ENCODE results near the gene E2F1.
A peak's percentile ranks its signal among the peaks of the same experiment; 100 is the strongest.

The E2F1 gene

DNA sequence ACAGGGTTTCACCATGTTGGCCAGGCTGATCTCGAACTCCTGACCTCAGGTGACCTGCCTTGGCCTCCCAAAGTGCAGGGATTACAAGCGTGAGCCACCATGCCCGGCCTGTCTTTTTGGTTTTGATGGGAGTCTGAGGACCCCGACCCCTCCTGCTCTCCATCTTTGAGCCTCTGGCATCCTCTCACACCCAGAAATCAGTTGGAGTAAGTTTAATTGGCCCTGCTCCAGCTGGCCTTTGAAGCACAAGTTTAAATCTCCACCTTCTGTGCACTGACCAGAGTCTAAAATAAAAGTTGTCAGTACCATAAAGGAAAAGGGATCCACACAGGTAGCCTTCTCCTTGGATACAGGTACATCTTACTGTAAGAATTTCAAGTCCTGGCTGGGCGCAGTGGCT, 40.0 kb downstream of the E2F1 start:
- peaks cover 2% of the 10 kb centered on the region for H3K79me1 ChIP-seq (ENCODE audit: low read depth, low read length)
- H3K4me1 ChIP-seq (ENCODE audit: control insufficient read depth in 2 of 2, insufficient read depth in 1 of 2, low read depth in 1 of 2, low read length in 2 of 2), result peaks cover 0 to 3% of the 10 kb centered on the region in 2 donors
- H3K23ac ChIP-seq (ENCODE audit: low read depth, low read length, poor library complexity), result no peak overlapping the region
- no peak overlapping the region for H4K8ac ChIP-seq (ENCODE audit: low read depth, low read length)
- H3K4me3 ChIP-seq (ENCODE audit: low read length in 2 of 2), result no peak overlapping the region
- H3K27me3 ChIP-seq (ENCODE audit: control insufficient read depth in 3 of 3, insufficient read depth in 3 of 3, low read depth in 1 of 3, low read length in 3 of 3), result no peaks in the 10 kb centered on the region
- H2AFZ ChIP-seq (ENCODE audit: low read length), result no peak overlapping the region
- no peak overlapping the region for H3K14ac ChIP-seq (ENCODE audit: low read length)
- no peak overlapping the region for H3K9ac ChIP-seq (ENCODE audit: low read depth, low read length, poor library complexity)
- no peak overlapping the region for H2BK120ac ChIP-seq (ENCODE audit: low read depth, low read length)
- no peak overlapping the region for H3K18ac ChIP-seq (ENCODE audit: low read length)
- no peak overlapping the region for H2BK12ac ChIP-seq (ENCODE audit: low read length)
- H3K27ac ChIP-seq (replicated peaks; ENCODE audit: low read length), result no peak overlapping the region
- H3K4me2 ChIP-seq (ENCODE audit: insufficient read depth, low read length, poor library complexity, severe bottlenecking), result no peak overlapping the region
- no peak overlapping the region for H2BK15ac ChIP-seq (ENCODE audit: low read length)
- no peak overlapping the region for H2BK5ac ChIP-seq (ENCODE audit: low read length)
- no peak for DNase-seq (ENCODE audit: low spot score)
- no peak overlapping the region for H4K91ac ChIP-seq (ENCODE audit: low read depth, low read length, poor library complexity)
- H3K36me3 ChIP-seq (replicated peaks in 1 of 2; ENCODE audit: control insufficient read depth in 2 of 2, insufficient read depth in 2 of 2, low read length in 2 of 2), result peaks cover 17 to 61% of the 10 kb centered on the region in 2 donors
- H3K4ac ChIP-seq (ENCODE audit: low read length), result no peak overlapping the region
- H2AK5ac ChIP-seq (ENCODE audit: low read depth, low read length), result no peak overlapping the region
- no peaks in the 10 kb centered on the region for H3K9me3 ChIP-seq (replicated peaks in 1 of 2; ENCODE audit: control insufficient read depth in 2 of 2, insufficient read depth in 1 of 2, low read depth in 1 of 2, low read length in 2 of 2)
- WGBS, 2 donors (ENCODE audit: extremely low coverage in 2 of 2, insufficient read length in 2 of 2, insufficient replicate concordance in 1 of 2), result no CpG with 5 or more reads among the region's 5 CpGs

DNA sequence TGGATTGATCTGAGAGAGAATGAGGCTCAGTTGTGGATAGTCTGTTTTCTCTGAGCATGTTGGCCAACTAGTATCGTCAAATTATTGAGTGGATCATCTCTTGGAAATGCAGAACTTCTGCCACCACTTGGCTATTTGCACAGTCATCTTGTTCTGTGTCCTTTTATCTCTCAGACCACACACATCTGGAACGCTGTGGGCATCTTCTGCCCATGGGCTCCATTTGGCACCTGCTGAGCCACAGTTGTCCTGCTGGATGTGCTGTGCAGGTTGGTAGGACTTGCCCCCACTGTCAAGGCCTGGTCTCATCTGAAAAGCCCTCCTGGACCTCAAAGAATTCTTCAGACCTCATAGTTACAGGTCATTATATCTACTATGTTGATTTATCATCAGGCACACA, 40.8 kb downstream of the E2F1 start:
- Histone ChIP-seq H2AFZ (ENCODE audit: low read length) (no peak overlapping the region), H3K79me1 (ENCODE audit: low read depth, low read length) (peaks cover 2% of the 10 kb centered on the region), H2BK120ac (ENCODE audit: low read depth, low read length) (no peak overlapping the region), H2BK15ac (ENCODE audit: low read length) (no peak overlapping the region), H4K8ac (ENCODE audit: low read depth, low read length) (no peak overlapping the region), H2BK5ac (ENCODE audit: low read length) (no peak overlapping the region), H3K27me3 (ENCODE audit: control insufficient read depth in 3 of 3, insufficient read depth in 3 of 3, low read depth in 1 of 3, low read length in 3 of 3) (no peaks in the 10 kb centered on the region), H3K18ac (ENCODE audit: low read length) (no peak overlapping the region), H3K14ac (ENCODE audit: low read length) (no peak overlapping the region), H4K91ac (ENCODE audit: low read depth, low read length, poor library complexity) (no peak overlapping the region), H3K4ac (ENCODE audit: low read length) (no peak overlapping the region), H3K36me3 (replicated peaks in 1 of 2; ENCODE audit: control insufficient read depth in 2 of 2, insufficient read depth in 2 of 2, low read length in 2 of 2) (peaks cover 18 to 67% of the 10 kb centered on the region in 2 donors), H3K4me2 (ENCODE audit: insufficient read depth, low read length, poor library complexity, severe bottlenecking) (no peak overlapping the region), H3K4me1 (ENCODE audit: control insufficient read depth in 2 of 2, insufficient read depth in 1 of 2, low read depth in 1 of 2, low read length in 2 of 2) (peaks cover 0 to 3% of the 10 kb centered on the region in 2 donors), H3K27ac (replicated peaks; ENCODE audit: low read length) (no peak overlapping the region), H2AK5ac (ENCODE audit: low read depth, low read length) (no peak overlapping the region), H2BK12ac (ENCODE audit: low read length) (no peak overlapping the region), H3K9me3 (replicated peaks in 1 of 2; ENCODE audit: control insufficient read depth in 2 of 2, insufficient read depth in 1 of 2, low read depth in 1 of 2, low read length in 2 of 2) (no peaks in the 10 kb centered on the region), H3K4me3 (ENCODE audit: low read length in 2 of 2) (no peak overlapping the region), H3K9ac (ENCODE audit: low read depth, low read length, poor library complexity) (no peak overlapping the region), H3K23ac (ENCODE audit: low read depth, low read length, poor library complexity) (no peak overlapping the region)
- no CpG with 5 or more reads among the region's 2 CpGs for WGBS, 2 donors (ENCODE audit: extremely low coverage in 2 of 2, insufficient read length in 2 of 2, insufficient replicate concordance in 1 of 2)
- DNase-seq (ENCODE audit: low spot score), result no peak

DNA sequence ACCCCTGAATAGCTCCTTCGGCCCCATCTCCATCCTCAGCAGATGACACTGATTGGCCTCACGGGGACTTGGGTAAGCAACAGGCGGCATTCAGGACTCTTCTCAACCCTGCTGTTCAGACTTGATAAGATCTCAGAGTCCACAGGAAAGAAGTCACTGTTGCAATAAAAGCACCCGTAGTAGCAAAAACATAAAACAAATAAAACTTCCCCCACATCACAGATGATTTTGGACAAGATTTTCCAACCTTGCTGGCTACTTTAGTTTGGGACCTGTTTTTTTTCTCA, 41.2 kb downstream of the E2F1 start:
- Histone ChIP-seq H2BK5ac (ENCODE audit: low read length) (no peak overlapping the region), H2BK15ac (ENCODE audit: low read length) (no peak overlapping the region), H3K36me3 (replicated peaks in 1 of 2; ENCODE audit: control insufficient read depth in 2 of 2, insufficient read depth in 2 of 2, low read length in 2 of 2) (peaks cover 22 to 71% of the 10 kb centered on the region in 2 donors), H3K9ac (ENCODE audit: low read depth, low read length, poor library complexity) (no peak overlapping the region), H3K4me1 (ENCODE audit: control insufficient read depth in 2 of 2, insufficient read depth in 1 of 2, low read depth in 1 of 2, low read length in 2 of 2) (peaks cover 0 to 3% of the 10 kb centered on the region in 2 donors), H3K9me3 (replicated peaks in 1 of 2; ENCODE audit: control insufficient read depth in 2 of 2, insufficient read depth in 1 of 2, low read depth in 1 of 2, low read length in 2 of 2) (no peaks in the 10 kb centered on the region), H3K4ac (ENCODE audit: low read length) (no peak overlapping the region), H2BK120ac (ENCODE audit: low read depth, low read length) (no peak overlapping the region), H2BK12ac (ENCODE audit: low read length) (no peak overlapping the region), H3K79me1 (ENCODE audit: low read depth, low read length) (peaks cover 2% of the 10 kb centered on the region), H3K14ac (ENCODE audit: low read length) (no peak overlapping the region), H3K4me2 (ENCODE audit: insufficient read depth, low read length, poor library complexity, severe bottlenecking) (no peak overlapping the region), H3K27me3 (ENCODE audit: control insufficient read depth in 3 of 3, insufficient read depth in 3 of 3, low read depth in 1 of 3, low read length in 3 of 3) (no peaks in the 10 kb centered on the region), H2AFZ (ENCODE audit: low read length) (no peak overlapping the region), H3K27ac (replicated peaks; ENCODE audit: low read length) (no peak overlapping the region), H3K23ac (ENCODE audit: low read depth, low read length, poor library complexity) (peak overlapping the region; percentile 45), H4K8ac (ENCODE audit: low read depth, low read length) (no peak overlapping the region), H3K4me3 (ENCODE audit: low read length in 2 of 2) (no peak overlapping the region), H4K91ac (ENCODE audit: low read depth, low read length, poor library complexity) (no peak overlapping the region), H2AK5ac (ENCODE audit: low read depth, low read length) (no peak overlapping the region), H3K18ac (ENCODE audit: low read length) (no peak overlapping the region)
- no peak for DNase-seq (ENCODE audit: low spot score)
- WGBS, 2 donors (ENCODE audit: extremely low coverage in 2 of 2, insufficient read length in 2 of 2, insufficient replicate concordance in 1 of 2), result no CpG with 5 or more reads among the region's 4 CpGs

DNA sequence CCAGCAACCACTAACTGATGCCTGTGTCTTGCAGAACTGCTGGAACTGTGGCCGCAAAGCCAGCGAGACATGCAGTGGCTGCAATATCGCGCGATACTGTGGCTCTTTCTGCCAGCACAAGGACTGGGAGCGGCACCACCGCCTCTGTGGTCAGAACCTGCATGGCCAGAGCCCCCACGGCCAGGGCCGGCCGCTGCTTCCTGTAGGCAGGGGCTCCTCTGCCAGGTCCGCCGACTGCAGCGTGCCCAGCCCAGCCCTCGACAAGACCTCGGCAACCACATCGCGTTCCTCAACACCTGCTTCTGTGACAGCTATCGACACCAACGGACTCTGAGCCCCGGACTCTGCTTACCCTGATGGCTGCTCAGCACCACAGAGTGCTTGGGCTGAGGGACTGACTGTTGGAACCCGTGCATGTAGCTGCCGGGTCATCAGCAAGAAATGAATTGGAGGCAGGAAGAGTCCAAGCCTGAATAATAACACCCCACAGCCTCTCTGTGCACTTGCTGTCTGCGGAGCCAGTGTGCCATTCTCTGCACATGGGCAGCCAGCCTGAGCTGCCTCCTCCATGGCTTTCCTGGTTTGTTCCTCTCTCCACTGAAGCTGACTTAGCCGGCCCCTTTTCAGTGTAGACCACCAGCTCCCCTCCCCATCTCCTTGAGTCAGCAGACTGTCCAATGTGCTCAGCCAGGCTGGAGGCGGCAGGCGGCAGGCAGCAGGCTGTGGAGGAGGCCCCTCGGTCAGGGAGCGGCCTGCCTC, 41.7 kb downstream of the E2F1 start:
- Histone ChIP-seq H3K27me3 (ENCODE audit: control insufficient read depth in 3 of 3, insufficient read depth in 3 of 3, low read depth in 1 of 3, low read length in 3 of 3) (no peaks in the 10 kb centered on the region), H3K4me1 (ENCODE audit: control insufficient read depth in 2 of 2, insufficient read depth in 1 of 2, low read depth in 1 of 2, low read length in 2 of 2) (peaks cover 0 to 2% of the 10 kb centered on the region in 2 donors), H3K4me2 (ENCODE audit: insufficient read depth, low read length, poor library complexity, severe bottlenecking) (no peak overlapping the region), H2BK5ac (ENCODE audit: low read length) (no peak overlapping the region), H3K9ac (ENCODE audit: low read depth, low read length, poor library complexity) (no peak overlapping the region), H3K36me3 (replicated peaks in 1 of 2; ENCODE audit: control insufficient read depth in 2 of 2, insufficient read depth in 2 of 2, low read length in 2 of 2) (peaks cover 22 to 76% of the 10 kb centered on the region in 2 donors), H3K14ac (ENCODE audit: low read length) (no peak overlapping the region), H3K9me3 (replicated peaks in 1 of 2; ENCODE audit: control insufficient read depth in 2 of 2, insufficient read depth in 1 of 2, low read depth in 1 of 2, low read length in 2 of 2) (no peaks in the 10 kb centered on the region), H4K91ac (ENCODE audit: low read depth, low read length, poor library complexity) (no peak overlapping the region), H2BK120ac (ENCODE audit: low read depth, low read length) (no peak overlapping the region), H3K4me3 (ENCODE audit: low read length in 2 of 2) (no peak overlapping the region), H3K27ac (replicated peaks; ENCODE audit: low read length) (no peak overlapping the region), H3K4ac (ENCODE audit: low read length) (no peak overlapping the region), H2AK5ac (ENCODE audit: low read depth, low read length) (no peak overlapping the region), H3K23ac (ENCODE audit: low read depth, low read length, poor library complexity) (peak overlapping the region; percentile 45), H2AFZ (ENCODE audit: low read length) (no peak overlapping the region), H2BK12ac (ENCODE audit: low read length) (no peak overlapping the region), H3K18ac (ENCODE audit: low read length) (no peak overlapping the region), H2BK15ac (ENCODE audit: low read length) (no peak overlapping the region), H4K8ac (ENCODE audit: low read depth, low read length) (no peak overlapping the region), H3K79me1 (ENCODE audit: low read depth, low read length) (peaks cover 2% of the 10 kb centered on the region)
- WGBS, 2 donors (ENCODE audit: extremely low coverage in 2 of 2, insufficient read length in 2 of 2, insufficient replicate concordance in 1 of 2), result no CpG with 5 or more reads among the region's 28 CpGs
- no peak for DNase-seq (ENCODE audit: low spot score)
